DMS153 treated with DMSO at 0.1 percent for 48 hours (cell line): Measurements from ENCODE around the gene GBGT1.

Experiments
- DNase-seq: peaks from one replicate; lab custom pipeline; 2025; ENCODE audit not compliant: unreplicated experiment; lab: John Stamatoyannopoulos, UW

GBGT1 gene

GRCh38 chr9:133144904-133145851 lies 18.5 kb downstream of the GBGT1 start:
- DNase-seq = no peak

- DNase-seq = peak; percentile 63
Measured at GRCh38 chr9:133144142-133144903, 19.4 kb downstream of the GBGT1 start.

GRCh38 chr9:133143639-133144141 lies 20.0 kb downstream of the GBGT1 start:
- no peak for DNase-seq

- DNase-seq = no peak
Measured at GRCh38 chr9:133142684-133143622, 20.8 kb downstream of the GBGT1 start.

- DNase-seq = peak; percentile 67
Measured at GRCh38 chr9:133141833-133142595, 21.7 kb downstream of the GBGT1 start.

- DNase-seq = no peak
Measured at GRCh38 chr9:133140606-133141005, 23.1 kb downstream of the GBGT1 start.

GRCh38 chr9:133140174-133140505 lies 23.6 kb downstream of the GBGT1 start:
- DNase-seq = no peak

GRCh38 chr9:133139246-133140173 lies 24.2 kb downstream of the GBGT1 start:
- DNase-seq = no peak

- DNase-seq = no peak
Measured at GRCh38 chr9:133137451-133138231, 26.1 kb downstream of the GBGT1 start.

GRCh38 chr9:133135146-133135745 lies 28.5 kb downstream of the GBGT1 start:
- DNase-seq = peak; percentile 24

- no peak for DNase-seq
Measured at GRCh38 chr9:133134388-133135145, 29.1 kb downstream of the GBGT1 start.

- peak; percentile 92 for DNase-seq
Measured at GRCh38 chr9:133133681-133134387, 29.9 kb downstream of the GBGT1 start.

- DNase-seq = no peak
Measured at GRCh38 chr9:133132174-133132573, 31.5 kb downstream of the GBGT1 start.

GRCh38 chr9:133131506-133131905 lies 32.2 kb downstream of the GBGT1 start:
- no peak for DNase-seq

GRCh38 chr9:133130685-133131244 lies 32.9 kb downstream of the GBGT1 start:
- no peak for DNase-seq
